ENCODE results near the gene NAA10.

- TF ChIP-seq, protein P1, sequence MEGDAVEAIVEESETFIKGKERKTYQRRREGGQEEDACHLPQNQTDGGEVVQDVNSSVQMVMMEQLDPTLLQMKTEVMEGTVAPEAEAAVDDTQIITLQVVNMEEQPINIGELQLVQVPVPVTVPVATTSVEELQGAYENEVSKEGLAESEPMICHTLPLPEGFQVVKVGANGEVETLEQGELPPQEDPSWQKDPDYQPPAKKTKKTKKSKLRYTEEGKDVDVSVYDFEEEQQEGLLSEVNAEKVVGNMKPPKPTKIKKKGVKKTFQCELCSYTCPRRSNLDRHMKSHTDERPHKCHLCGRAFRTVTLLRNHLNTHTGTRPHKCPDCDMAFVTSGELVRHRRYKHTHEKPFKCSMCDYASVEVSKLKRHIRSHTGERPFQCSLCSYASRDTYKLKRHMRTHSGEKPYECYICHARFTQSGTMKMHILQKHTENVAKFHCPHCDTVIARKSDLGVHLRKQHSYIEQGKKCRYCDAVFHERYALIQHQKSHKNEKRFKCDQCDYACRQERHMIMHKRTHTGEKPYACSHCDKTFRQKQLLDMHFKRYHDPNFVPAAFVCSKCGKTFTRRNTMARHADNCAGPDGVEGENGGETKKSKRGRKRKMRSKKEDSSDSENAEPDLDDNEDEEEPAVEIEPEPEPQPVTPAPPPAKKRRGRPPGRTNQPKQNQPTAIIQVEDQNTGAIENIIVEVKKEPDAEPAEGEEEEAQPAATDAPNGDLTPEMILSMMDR (IDR thresholded peaks at IDR 0.05), result no peak
- TF ChIP-seq POLR2A (IDR thresholded peaks at IDR 0.05), result no peak
These were observed 13.8 kb downstream of the NAA10 start for GRCh38 chrX:153921070-153921469.
